ENCODE data around the gene MACROD2.

MACROD2 gene

DNA sequence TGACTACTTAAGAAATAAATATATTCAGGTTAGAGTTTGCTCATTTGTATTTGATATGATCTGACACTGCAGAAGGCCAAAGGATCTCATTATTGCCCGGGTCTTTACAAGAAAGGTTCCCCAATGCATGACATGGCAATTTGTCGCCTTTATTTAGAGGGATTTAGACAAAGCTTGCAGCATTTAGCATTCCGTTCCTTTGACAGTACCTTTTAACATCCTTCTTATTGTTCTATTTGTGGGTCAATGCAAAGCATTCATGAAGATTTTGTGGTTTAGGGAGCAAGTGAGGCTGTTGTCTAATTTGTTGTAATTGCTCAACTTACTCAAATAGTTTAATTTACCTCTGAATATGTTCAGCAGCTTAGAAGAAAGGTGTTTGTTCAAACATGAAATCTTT lies 572.9 kb downstream of the MACROD2 start:
- in situ Hi-C loops (cut with HindIII; ENCODE audit: low sequenced_read_pairs): no loop called here

DNA sequence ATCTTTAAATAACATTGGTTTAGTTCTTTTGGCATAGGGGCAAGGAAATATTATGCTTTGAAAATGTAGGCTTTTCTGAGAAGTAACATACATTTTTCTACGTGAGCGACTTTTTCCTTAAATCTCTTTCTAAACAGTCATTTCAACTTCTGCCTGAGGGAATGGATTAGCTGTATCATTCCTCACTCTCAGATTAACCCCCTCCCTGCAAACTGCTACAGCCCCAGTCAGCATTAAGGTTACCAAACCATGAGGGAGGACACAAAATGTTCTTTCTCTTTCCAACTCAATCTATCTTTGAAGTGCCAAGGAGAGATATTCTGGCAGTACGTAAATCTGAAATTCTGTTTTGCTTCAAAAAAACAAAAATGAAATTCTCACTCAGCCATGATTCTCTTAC lies 573.4 kb downstream of the MACROD2 start:
- in situ Hi-C loops (cut with HindIII; ENCODE audit: low sequenced_read_pairs): no loop called here

DNA sequence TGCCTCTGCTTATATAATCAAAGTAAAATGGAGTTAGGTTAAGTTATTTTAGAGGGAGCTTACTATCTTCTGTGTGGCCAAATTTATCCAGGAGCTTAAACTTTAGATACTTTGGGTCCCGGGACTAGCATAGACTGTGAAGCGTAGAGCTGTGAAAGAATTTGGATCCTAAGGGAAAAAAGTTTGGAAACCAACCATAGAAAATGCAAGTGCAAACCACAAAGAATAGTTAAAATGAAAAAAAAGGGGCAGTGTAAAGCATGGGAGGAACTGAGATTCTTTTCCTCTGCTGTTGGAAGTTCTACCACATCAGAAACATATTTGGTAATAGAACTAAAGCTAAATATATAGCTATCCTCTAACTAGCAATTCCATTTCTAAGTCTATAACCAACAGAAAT lies 574.3 kb downstream of the MACROD2 start:
- in situ Hi-C loops (cut with HindIII; ENCODE audit: low sequenced_read_pairs): no loop called here

DNA sequence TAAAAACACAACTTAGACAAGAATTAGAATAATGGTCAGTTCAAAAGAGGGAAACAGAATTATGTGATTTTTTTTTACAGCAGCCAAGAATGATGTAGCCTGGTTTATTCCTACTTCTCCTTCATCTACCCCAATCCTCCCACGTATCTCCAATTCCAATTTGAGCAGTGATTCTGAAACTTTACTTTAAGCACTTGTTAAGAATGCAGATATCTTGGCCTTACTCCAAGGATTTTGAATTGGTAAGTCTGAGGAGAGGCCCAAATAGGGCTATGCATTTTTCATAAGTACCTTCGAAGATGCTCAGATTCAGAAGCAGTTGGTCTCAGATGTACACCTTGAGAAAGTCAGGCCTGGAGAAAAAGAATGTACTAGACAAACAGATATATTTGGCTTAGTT lies 575.5 kb downstream of the MACROD2 start:
- in situ Hi-C loops (cut with HindIII; ENCODE audit: low sequenced_read_pairs): no loop called here

DNA sequence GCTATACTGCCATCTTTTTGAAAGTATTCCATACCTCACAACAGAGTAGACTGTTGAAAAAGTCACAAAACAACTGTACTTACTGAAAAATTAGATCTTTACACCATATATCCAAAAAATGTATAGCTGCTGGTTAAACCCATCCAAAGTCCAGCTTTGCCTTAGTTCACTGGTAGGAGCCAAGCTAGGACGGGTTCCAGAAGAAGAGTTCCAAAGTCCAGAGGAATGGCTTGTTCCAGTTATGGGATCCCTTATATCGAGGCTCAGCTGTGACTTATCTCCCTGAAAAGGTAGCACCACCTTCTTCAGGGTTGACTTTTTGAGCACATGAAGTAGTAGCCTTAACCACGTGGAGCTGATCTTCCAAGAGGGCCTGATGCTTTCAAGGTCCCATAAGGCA lies 578.4 kb downstream of the MACROD2 start:
- in situ Hi-C loops (cut with HindIII; ENCODE audit: low sequenced_read_pairs): no loop called here

DNA sequence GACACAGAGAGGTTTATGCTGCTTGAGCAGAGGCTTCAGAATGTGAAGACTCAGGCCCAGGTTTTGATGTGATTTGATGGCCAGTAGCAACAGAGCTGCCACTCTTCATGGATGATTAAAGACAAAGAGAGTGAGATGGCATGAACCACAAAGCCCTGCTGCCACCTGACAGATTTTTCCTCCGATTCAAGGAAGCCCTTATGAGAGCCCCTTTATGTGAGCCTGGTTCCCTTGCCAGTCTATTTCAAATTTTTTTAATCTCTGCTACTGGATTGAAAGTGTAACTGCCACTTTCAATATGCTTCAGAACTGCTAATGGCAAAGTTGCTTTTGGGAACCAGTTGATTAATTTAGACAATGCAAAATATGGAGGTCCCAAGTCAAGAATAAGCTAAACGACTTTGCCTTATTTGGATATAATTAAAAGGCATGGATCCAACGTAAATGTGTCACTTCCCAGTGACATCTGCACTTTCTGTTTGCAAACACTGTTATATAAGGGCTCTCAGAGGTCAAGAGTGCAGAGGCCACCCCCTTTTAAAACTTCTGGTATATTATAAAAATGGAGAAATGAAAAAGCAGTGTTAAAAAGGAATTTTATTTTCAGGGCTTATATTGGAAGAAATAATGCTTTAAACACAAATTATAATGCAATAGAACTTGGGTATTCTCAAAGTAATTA lies 581.0 kb downstream of the MACROD2 start:
- in situ Hi-C loops (cut with HindIII; ENCODE audit: low sequenced_read_pairs): no loop called here

DNA sequence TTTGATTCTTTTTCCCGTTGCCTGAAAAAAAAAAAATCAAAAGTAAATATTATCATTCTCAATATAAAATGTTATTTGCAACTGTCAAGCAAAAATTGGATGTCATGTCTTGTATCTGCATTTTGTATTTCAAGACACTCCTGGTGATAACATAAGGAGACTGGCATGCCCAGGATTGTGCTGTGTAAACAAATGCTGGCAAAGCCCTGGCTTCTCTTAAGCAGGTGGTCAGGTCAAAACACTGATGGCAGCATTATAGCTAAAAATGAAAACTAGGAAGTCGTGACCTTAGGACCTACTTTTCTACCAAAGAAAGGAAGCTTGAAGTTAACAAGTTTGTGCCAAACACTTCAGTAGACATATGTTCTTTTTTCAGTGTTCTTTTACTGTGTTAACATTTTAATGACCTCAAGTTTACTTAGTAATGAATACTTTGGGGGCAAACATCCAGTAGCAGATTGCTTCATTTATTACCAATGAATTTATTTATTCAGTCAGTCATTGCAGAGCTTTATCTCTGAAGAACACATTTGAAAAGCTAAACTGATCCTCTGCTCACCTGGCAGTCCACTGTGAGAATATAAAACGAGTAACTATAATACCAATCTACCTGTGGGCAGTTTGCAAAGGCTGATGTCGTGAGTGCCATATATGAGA lies 585.2 kb downstream of the MACROD2 start:
- in situ Hi-C loops (cut with HindIII; ENCODE audit: low sequenced_read_pairs): no loop called here

DNA sequence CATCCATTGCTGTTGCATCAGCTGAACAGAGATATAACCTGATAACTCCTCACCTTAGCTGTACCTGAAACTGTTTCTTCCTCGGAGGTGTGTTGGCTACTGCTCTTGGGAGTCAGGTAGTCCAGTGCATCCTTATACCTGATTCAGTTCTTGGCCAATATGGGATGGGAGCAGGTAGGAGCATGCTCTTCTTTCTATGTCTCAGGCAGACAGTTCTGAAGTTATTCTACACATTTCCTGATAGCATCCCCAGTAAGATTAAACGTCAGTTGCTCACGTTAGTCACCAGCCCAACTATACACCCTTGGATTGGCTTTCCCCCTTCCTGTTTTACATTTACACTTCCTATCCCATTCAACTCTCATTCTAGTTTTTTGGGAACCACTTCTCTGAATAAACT lies 586.4 kb downstream of the MACROD2 start:
- in situ Hi-C loops (cut with HindIII; ENCODE audit: low sequenced_read_pairs): no loop called here

DNA sequence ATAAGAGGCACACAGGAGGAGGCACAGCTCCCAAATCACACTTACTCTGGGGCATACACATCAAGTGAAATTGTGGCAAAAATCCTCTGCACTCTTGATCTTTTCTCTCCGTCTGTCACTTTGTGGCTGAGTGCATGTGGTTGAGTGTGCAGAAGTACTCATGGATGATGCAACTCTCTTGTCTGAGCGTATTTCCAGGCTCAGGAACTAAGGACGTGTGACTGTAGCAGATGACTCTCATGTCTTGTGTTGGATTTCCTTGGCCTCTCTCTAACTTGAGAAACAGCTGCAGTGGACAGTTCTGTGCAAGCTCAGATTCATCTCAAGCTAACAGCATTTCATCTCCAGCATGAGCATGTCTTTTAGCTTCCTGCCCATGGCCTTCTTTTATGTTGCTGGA lies 587.5 kb downstream of the MACROD2 start:
- in situ Hi-C loops (cut with HindIII; ENCODE audit: low sequenced_read_pairs): no loop called here

DNA sequence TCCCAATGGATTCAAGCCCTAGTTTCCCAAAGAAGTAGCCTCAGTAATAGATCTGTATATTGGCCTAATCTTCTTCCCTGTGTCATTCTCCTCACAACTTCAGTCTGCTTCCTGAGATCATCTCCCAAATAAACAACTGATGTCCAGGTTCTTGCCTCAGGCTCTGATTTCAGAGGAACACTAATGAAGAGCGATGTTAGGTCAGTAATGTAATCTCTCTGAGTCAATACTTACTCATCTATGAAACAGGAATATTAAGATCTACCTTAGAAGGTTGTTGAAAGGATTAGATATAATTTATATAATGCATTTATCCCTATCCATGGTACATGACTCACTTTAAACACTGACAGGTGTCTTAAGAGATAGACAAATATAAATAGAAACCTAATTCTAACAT lies 588.1 kb downstream of the MACROD2 start:
- in situ Hi-C loops (cut with HindIII; ENCODE audit: low sequenced_read_pairs): no loop called here

DNA sequence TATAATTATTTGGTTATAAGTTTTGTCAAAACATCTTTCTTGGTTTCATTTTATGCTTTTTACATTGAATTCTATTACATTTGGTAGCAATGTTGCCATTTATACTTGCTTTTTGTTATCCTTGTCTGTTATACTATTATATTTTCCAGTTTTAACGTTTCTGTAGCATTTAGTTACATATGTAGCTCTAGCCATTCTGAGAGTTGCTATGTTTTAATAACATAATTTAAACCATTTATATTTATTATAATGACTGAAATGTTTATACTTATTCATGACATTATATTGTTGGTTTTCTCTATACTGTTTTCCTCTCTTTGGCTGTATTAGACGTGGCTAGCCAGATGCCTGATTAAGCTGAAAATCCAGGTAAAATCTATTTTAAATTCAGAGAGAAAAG lies 594.1 kb downstream of the MACROD2 start:
- in situ Hi-C loops (cut with HindIII; ENCODE audit: low sequenced_read_pairs): no loop called here

DNA sequence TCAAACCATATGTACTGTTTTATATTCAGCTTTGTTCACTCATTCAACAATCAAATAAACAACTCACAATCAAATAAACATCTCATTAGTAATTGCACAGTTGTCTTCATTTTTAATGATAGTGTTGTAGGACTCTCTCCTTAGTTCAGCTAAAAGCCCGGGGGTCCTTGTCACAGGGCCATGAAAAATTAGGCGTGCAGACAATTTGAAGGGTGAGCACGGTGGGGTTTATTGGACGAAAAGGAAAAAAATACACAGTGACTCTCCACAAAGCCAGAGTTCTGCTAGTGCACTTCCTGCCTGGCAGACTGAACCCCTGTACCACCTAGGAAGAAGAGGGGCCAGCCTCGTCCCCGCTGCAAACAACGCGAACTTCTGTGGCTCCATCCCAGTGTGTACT lies 599.7 kb downstream of the MACROD2 start:
- in situ Hi-C loops (cut with HindIII; ENCODE audit: low sequenced_read_pairs): no loop called here

DNA sequence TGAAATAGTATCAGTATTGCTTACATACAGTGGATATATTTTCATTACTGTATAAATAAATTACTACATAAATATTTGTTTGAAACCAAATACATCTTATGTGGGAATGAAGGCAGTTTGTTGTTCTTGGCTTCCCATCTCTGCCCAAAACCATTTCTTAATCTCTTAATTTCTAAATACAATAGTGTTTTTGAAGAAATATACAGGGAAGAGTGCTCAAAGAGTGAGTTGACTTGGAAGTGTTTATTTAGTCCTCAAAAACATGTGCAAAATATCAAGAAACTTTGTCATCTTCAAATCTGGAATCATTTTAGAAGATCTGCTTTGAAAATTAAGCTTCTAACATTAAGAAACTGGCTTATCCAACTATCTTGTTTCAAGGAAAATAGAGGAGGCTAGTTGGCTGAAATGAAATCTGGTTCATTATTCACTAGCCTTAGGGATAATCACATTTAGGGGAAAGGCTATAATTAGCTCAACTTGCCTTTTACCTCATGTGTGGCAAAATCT lies 601.9 kb downstream of the MACROD2 start:
- in situ Hi-C loops (cut with HindIII; ENCODE audit: low sequenced_read_pairs): no loop called here

DNA sequence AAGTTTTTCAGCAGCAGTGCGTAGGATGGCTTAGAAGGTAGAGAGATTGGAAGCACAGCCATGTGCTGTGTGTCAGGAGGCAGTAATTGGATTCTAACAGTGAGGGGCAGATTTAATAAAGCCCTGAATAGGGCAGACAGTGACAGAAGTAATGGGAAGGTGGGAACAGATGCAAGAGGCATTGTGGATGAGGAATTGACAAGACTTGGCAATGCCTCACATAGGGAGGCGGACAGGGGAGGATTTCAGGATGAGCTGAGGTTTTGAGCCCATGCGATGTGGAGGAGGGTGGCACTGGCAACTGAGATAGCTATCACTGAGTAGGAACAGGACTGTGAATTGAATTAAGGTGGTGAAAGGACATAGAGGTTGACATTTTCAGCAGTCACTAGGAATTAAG lies 604.3 kb downstream of the MACROD2 start:
- in situ Hi-C loops (cut with HindIII; ENCODE audit: low sequenced_read_pairs): no loop called here

DNA sequence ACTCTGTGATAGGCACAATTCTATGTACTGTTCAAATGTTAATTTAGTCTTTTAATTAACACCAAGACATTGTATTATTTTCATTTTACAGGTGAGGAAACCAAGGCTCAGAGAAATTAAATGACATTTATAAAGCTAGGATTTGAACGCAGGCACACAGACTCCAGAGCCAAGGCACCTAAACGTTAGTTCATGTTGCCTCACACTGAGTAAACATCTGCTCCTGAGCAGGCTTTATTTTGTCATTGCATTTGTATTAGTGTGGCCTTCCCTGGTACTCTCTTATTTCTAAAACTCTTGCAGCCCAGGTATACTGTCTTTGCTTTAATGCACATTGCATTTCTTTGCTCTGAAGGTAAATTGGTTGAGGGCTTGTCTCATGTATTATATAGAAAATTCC lies 605.2 kb downstream of the MACROD2 start:
- in situ Hi-C loops (cut with HindIII; ENCODE audit: low sequenced_read_pairs): no loop called here

DNA sequence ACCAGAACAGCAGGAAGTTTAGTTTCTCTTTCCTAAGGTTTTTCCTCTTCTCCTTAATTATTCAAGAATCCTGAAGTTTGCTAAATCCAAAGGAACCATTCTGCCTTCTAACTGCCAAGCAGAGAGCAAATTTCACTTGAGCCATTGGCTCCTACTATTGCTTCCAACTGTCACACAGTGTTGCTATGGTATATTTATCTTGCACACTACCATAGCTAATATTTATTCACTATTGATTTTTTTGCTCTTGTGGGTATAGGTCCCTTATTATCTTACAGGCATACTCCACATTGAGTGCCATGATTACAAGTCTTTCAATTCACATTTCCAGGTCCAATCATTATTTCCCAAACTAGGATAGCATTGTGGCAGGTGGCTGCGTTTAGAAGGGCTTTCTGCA lies 608.8 kb downstream of the MACROD2 start:
- in situ Hi-C loops (cut with HindIII; ENCODE audit: low sequenced_read_pairs): no loop called here

DNA sequence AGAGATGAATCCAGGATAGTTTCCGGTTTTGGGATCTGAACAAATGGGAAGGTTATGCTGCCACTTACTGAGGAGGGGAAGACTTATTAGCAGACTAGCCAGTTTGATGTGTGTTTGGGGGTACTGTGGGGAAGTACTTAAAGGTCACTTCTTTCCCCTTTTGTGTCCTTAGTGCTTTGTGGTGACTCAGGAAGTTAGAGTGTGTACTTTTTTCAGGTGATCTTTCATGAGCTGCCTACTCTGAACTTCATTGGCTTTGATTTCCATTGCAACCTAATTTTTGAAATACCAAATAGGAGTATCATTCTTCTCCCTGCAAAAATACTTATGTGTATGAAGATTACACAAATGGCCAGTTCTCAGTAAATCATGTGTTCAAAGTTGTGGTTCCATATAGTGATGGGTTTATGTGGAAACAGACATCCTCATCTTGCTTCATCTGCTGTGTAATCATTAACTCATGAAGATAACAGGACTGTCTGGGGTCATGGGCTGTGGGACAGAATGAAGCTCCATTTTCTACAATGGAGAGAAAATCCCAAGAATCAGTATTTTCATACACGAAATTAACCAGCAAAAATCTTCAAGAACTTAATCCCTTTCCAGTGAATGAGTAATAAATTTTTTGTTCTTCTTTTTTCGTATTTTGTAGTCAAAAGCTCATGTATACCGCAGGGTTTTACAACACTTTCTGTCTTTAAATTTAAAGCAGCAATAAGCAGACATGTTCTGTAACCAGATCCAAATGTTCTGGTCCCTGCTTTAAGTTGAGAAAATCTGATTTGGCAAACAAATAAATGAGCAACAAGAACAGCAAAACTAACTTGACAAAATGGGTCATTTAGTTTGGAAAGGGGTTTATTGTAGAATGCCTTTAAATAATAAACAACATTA lies 614.3 kb downstream of the MACROD2 start:
- in situ Hi-C loops (cut with HindIII; ENCODE audit: low sequenced_read_pairs): no loop called here

DNA sequence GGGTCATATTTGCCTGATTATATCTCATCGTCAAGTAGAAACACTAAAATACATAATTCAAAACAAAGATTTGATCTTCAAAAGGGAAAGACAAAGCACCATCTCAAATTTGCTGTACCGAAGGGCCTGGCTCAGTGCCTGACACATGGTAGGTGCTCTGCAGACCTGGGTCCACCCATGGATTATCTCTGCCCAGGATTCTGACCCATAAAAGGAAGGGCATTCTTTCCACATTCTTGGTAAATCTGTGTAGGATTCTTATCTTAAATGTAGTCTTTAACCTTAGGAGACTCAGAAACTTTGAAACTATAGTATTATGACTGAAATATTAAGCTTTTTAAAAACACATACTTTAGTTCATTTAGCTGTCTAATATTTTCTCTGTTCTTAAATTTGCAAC lies 616.2 kb downstream of the MACROD2 start:
- in situ Hi-C loops (cut with HindIII; ENCODE audit: low sequenced_read_pairs): no loop called here

DNA sequence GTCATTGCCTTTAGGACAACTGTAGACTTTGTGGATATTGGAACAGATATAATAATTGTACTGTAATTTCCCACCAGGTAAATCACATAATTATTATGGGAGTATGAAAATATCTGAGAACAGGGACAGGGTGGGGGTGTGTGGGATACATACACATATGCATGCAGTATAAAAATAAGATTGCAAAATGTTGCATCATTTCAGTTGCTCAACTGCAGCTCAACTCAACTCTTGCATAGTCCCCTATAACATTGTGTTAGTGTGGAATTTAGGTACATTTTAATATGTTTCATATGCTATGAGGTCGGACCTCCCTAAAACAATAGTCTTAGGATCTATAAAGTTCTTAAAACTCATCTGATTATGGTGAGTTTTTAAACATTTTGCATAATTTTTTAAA lies 617.1 kb downstream of the MACROD2 start:
- in situ Hi-C loops (cut with HindIII; ENCODE audit: low sequenced_read_pairs): no loop called here

DNA sequence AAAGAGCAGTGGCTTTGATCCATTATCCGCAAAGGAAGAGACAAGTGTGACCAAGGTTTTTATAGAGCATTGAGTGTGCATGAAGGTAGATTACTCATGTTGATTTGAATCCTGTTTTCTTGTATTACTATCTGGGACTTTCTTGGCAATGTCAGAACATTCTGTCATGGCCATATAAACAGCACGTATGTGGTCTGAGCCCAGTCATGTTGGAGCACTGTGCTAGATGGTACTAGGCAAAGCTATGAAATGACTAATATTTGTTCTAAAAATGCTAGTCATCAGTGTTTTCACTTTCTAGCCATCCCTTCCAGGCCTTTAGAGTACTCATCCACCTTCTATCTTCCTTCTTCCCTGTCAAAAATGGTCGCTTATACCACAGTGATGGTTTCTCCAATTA lies 620.7 kb downstream of the MACROD2 start:
- in situ Hi-C loops (cut with HindIII; ENCODE audit: low sequenced_read_pairs): no loop called here

DNA sequence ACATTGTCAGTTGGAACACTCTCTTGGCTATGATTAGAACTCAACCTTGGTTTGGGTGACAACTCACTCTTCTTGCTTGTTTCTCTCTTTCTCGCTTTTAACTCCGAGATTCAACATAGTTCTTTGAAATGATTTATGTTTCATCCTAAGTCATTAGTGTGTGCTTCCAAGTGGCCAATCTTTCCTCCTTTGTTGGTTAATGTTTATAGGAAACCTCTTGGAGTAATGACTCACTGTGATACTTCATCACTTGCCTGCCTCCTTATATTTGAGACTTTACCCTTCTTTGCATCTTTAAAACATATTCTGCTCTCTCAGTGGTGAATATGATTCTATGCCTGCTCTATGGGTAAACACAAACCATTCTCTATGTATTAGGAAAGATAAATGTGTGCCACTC lies 621.8 kb downstream of the MACROD2 start:
- in situ Hi-C loops (cut with HindIII; ENCODE audit: low sequenced_read_pairs): no loop called here

DNA sequence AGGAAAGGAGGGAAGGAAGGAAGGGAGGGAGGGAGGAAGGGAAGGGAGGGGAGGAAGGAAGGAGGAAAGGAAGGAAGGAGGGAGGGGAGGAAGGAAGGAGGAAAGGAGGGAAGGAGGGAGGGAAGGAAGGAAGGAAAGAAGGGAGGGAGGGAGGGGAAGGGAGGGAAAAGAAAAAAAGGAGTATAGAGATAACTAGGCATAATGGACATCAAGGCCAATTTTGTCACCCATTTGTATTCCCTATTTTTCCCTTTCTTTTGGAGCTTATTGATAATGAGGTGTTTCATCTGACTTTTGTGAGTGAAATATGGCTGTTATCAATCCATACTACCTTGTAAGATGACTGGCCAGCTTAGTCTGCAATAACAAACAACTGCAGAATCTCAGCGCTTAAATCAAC lies 624.1 kb downstream of the MACROD2 start:
- in situ Hi-C loops (cut with HindIII; ENCODE audit: low sequenced_read_pairs): no loop called here
